SK-N-MC (cell line): ENCODE data around the gene F2RL3.
"Not testable (repeated sequence)": the region's sequence is repeated elsewhere in the genome, so short reads cannot be mapped to it uniquely, and the experiment has no call there.

Experiments
- DNase-seq: peaks from one replicate; pipeline ENCODE4 v3.0.0-alpha.2; 2011; ENCODE audit warnings: low read depth, low spot score
- H3K27ac ChIP-seq: fragments of 200-600 bp; sonication (generic); 2 replicates; pipeline ENCODE4 v1.5.1; 2016; ENCODE audit warnings: mixed run types
- H3K36me3 ChIP-seq: fragments of 200-600 bp; sonication (generic); 2 replicates; pipeline ENCODE4 v1.6.1; 2017; ENCODE audit warnings: antibody characterized with exemption, low read length, mixed read lengths; ENCODE audit not compliant: insufficient read depth
- H3K4me3 ChIP-seq: fragments of 200-600 bp; sonication (generic); 2 replicates; pipeline ENCODE4 v1.5.1; 2016
- H3K9ac ChIP-seq: fragments of 200-600 bp; sonication (generic); 2 replicates; pipeline ENCODE4 v1.8.0; 2017; ENCODE audit warnings: mixed run types, mixed read lengths; ENCODE audit not compliant: insufficient read length
- H3K9me3 ChIP-seq: fragments of 200-600 bp; sonication (generic); 2 replicates; pipeline ENCODE4 v1.6.1; 2017; ENCODE audit warnings: low read depth, mild to moderate bottlenecking, antibody characterized with exemption, low read length, moderate library complexity, mixed read lengths
- EZH2 ChIP-seq: fragments of 200-600 bp; sonication (generic); IDR thresholded peaks from one replicate; pipeline ENCODE4 v1.6.1; 2017; ENCODE audit warnings: antibody characterized with exemption
- FOXP2 ChIP-seq: optimal IDR thresholded peaks from 2 replicates; pipeline ENCODE3; 2011; ENCODE audit warnings: mild to moderate bottlenecking, moderate library complexity; ENCODE audit not compliant: insufficient read depth; ENCODE audit errors: extremely low read length, control extremely low read depth
- POLR2AphosphoS5 ChIP-seq: IDR thresholded peaks from 2 replicates; pipeline ENCODE4 v1.6.1; 2012; ENCODE audit warnings: mild to moderate bottlenecking, low read depth, low read length, borderline replicate concordance

Gene F2RL3

GRCh38 chr19:16931306-16931705, 42.5 kb downstream of the F2RL3 start:
- Histone ChIP-seq H3K9ac (no peak overlapping the region), H3K9me3 (0 out of 2 replicates have a peak, but pooled peaks cover 11% of the 10 kb centered on the region), H3K4me3 (no peak overlapping the region), H3K36me3 (no peaks in the 10 kb centered on the region), H3K27ac (no peak overlapping the region)
- no peak for DNase-seq
- TF ChIP-seq FOXP2 (no peak), POLR2AphosphoS5 (no peak), EZH2 (no peak)

DNA sequence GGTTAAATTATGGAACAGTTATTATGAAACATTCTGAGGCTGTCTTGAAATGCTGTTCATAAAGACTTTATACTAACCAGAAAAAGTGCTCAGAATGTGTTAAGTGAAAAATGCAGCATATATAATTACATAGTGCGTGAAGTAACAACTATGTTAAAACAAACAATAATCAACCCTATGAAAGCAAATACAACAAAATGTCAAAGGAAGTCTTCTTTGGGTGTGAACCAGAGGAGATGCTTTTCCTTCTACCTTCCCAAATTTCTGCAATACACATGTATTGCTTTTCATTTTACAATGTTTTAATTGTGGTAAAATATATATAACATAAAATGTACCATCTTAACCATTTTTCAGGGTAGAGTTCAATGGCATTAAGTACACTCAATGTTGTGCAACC, 45.7 kb downstream of the F2RL3 start:
- Histone ChIP-seq H3K36me3 (no peaks in the 10 kb centered on the region), H3K4me3 (no peak overlapping the region), H3K9ac (no peak overlapping the region), H3K9me3 (0 out of 2 replicates have a peak, but pooled peaks cover 11% of the 10 kb centered on the region), H3K27ac (no peak overlapping the region)
- TF ChIP-seq FOXP2 (no peak), EZH2 (no peak), POLR2AphosphoS5 (no peak)
- no peak for DNase-seq

GRCh38 chr19:16936901-16937300, 48.1 kb downstream of the F2RL3 start:
- H3K36me3 ChIP-seq, result no peaks in the 10 kb centered on the region
- H3K9me3 ChIP-seq, result 0 out of 2 replicates have a peak, but pooled peaks cover 11% of the 10 kb centered on the region
- DNase-seq, result no peak
- H3K9ac ChIP-seq, result no peak overlapping the region
- TF ChIP-seq FOXP2 (no peak), POLR2AphosphoS5 (no peak), EZH2 (no peak)
- H3K27ac ChIP-seq, result no peak overlapping the region
- no peak overlapping the region for H3K4me3 ChIP-seq

DNA sequence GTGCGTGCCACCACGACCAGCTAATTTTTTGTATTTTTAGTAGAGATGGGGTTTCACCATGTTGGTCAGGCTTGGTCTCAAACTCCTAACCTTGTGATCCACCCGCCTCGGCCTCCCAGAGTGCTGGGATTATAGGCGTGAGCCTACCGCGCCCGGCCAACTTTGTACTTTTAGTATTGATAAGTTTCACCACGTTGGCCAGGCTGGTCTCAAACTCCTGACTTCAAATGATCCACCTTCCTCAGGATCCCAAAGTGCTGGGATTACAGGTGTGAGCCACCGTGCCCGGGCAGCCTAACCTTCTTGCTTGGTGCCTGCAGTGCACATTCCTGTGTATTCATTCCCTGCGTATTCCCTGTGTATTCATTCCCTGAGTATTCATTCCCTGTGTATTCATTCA, 49.0 kb downstream of the F2RL3 start:
- H3K9ac ChIP-seq, H3K36me3 ChIP-seq, H3K27ac ChIP-seq, DNase-seq, H3K4me3 ChIP-seq: not testable (repeated sequence)
- 0 out of 2 replicates have a peak, but pooled peaks cover 11% of the 10 kb centered on the region for H3K9me3 ChIP-seq

GRCh38 chr19:16938211-16938610, 49.4 kb downstream of the F2RL3 start:
- Histone ChIP-seq H3K9me3 (0 out of 2 replicates have a peak, but pooled peaks cover 11% of the 10 kb centered on the region), H3K36me3 (no peaks in the 10 kb centered on the region), H3K4me3 (no peak overlapping the region), H3K9ac (no peak overlapping the region), H3K27ac (no peak overlapping the region)
- no peak for TF ChIP-seq EZH2
- no peak for TF ChIP-seq FOXP2
- TF ChIP-seq POLR2AphosphoS5, result no peak
- DNase-seq, result no peak

DNA sequence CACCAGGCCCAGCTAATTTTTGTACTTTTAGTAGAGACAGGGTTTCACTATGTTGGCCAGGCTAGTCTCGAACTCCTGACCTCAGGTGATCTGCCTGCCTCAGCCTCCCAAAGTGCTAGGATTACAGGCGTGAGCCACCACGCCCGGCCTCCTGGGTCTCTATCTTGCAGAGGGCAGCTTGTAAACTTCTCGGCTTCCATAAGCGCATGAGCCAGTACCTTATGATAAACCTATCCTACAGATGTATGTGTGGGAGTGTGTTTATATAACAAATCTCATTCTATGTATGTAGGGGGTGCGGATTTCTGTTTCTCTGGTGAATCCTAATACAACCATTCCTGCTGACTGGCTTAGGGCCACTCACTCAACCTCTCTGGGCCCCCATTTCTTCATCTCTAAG, 51.3 kb downstream of the F2RL3 start:
- H3K9ac ChIP-seq, H3K36me3 ChIP-seq, H3K4me3 ChIP-seq, DNase-seq, H3K27ac ChIP-seq, H3K9me3 ChIP-seq: not testable (repeated sequence)

DNA sequence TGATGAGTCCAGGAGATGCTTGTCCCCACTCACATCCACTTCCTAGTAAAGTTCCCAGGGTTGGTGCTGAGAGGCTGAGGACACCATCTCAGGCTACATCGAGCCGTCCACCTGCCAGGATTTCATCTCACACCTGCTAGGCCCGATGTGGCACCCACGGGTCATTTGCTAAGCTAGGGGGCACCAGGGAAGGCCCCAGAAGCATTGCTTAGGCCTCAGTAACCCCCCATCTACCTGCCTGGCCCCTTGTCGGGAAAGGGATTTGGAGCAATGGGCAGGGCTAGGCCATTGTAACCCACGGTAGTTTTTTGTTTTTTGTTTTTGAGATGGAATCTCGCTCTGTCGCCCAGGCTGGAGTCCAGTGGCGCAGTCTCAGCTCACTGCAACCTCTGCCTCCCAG, 51.8 kb downstream of the F2RL3 start:
- Histone ChIP-seq H3K9ac (no peak overlapping the region), H3K4me3 (no peak overlapping the region), H3K36me3 (no peaks in the 10 kb centered on the region), H3K9me3 (no peaks in the 10 kb centered on the region), H3K27ac (no peak overlapping the region)
- no peak for DNase-seq
- TF ChIP-seq EZH2, result no peak
- TF ChIP-seq POLR2AphosphoS5, result no peak
- no peak for TF ChIP-seq FOXP2
